Measurements from ENCODE around the gene NR0B1. TPM values are rescaled to one million over a fixed set of nuclear protein-coding genes. Genes with fewer than 3 reads are reported as not detected.

NR0B1 gene, protein sequence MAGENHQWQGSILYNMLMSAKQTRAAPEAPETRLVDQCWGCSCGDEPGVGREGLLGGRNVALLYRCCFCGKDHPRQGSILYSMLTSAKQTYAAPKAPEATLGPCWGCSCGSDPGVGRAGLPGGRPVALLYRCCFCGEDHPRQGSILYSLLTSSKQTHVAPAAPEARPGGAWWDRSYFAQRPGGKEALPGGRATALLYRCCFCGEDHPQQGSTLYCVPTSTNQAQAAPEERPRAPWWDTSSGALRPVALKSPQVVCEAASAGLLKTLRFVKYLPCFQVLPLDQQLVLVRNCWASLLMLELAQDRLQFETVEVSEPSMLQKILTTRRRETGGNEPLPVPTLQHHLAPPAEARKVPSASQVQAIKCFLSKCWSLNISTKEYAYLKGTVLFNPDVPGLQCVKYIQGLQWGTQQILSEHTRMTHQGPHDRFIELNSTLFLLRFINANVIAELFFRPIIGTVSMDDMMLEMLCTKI
- under 1 TPM in 4 of 5 donors, not detected in 1; 0.07 to 0.65 (median 0.40) TPM for polyA plus RNA-seq (ENCODE audit: insufficient read depth in 1 of 5, insufficient read length in 5 of 5, low replicate concordance in 1 of 5)
- long read RNA-seq, donor 1: 0 reads
- long read RNA-seq, donor 2: 0 reads
- long read RNA-seq, donor 3, partial matches to known transcripts: 0 of 1 reads
- long read RNA-seq, donor 3, other reads (novel, unspliced or antisense): 0 of 1 reads
- long read RNA-seq, donor 4: 0 reads
- long read RNA-seq, donor 5: 0 reads
- long read RNA-seq, donor 6: 0 reads
- long read RNA-seq, donor 7: 0 reads
- long read RNA-seq, donor 8: 0 reads

- DNase-seq: no peak
Observed at GRCh38 chrX:30309139-30309571, at the start of gene NR0B1. Gene NR0B1 (minus strand): TSS chrX:30309390. CDS start chrX:30309363, 27 bp downstream.

DNA sequence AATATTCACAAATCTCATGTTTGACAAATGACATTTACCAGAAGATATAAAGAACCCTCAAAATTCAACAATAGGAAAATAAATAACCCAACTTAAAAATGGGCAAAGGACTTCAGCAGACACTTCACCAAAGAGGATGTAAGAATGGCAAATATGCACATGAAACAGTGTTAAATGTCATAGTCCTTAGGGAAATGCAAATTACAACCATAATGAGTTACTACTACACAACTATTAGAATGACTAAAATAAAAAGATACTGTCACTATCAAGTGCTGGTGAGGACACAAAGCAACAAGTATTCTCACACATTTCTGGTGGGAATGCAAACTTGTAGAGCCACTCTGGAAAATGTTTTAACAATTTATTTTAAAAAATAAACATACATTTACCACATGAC, 40.8 kb upstream of the NR0B1 start:
- no peak for DNase-seq

- DNase-seq: no peak
Observed at GRCh38 chrX:30343206-30343605, 34.0 kb upstream of the NR0B1 start.

GRCh38 chrX:30340753-30341152, 31.6 kb upstream of the NR0B1 start:
- DNase-seq: no peak

- DNase-seq: no peak
Observed at GRCh38 chrX:30327762-30328161, 18.6 kb upstream of the NR0B1 start.

DNA sequence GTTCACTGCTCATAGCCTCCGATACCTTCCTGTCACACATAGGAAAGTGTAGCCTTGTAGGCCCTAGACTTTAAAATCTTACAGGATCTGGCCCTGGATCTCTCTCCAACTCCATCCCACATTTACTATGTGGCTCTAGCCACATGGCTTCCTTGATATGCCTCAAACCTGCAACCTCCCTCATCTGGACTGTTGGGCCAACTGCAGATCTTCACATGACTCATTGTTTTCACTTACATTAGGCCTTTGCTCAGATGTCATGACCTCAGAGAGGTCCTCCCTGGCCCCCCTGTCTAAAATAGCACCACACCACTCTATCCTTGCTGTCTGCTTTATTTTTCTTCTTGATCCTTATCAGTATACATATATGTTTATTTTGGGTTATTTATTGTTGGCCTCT, 8.1 kb upstream of the NR0B1 start:
- DNase-seq: no peak

DNA sequence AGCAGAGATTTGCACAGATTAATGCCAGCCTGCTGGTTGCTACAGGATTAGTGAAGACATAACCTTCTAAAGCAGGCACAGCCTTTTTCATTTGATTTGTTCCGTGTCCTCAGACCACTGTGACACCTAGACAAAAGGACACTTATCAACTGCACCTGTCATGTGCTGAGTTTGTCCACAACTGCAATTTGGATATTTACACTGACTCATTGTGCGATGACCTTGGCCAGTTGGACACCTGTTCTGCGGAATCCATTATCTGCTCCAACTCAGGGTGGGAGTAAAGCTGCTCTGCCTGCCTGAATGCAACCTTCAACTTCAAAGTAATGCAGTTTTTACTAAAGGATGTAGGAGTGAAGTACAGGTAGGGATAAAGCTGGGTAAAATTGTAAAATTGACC, 4.1 kb upstream of the NR0B1 start:
- no peak for DNase-seq

DNA sequence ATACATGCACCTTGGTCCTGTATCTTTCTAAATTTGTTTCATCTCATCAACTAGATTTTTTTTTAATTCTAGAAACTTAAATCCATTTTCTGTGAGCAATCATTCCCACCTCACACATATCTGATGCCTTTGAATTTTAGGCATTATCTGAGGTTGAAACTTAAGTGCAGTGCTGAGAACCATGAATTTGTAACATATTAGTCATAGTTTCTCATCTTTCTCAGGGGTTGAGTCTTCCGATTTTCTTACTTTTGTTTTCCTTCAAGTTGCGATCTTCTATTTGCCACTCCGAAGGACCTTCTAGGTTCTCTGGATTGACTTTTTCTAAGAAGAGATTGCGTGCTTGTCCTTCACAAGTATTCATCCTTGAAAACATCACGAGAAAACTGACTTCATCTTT, 3.7 kb upstream of the NR0B1 start:
- no peak for DNase-seq

- no peak for DNase-seq
Observed at GRCh38 chrX:30310429-30311206, 1.4 kb upstream of the NR0B1 start.

DNA sequence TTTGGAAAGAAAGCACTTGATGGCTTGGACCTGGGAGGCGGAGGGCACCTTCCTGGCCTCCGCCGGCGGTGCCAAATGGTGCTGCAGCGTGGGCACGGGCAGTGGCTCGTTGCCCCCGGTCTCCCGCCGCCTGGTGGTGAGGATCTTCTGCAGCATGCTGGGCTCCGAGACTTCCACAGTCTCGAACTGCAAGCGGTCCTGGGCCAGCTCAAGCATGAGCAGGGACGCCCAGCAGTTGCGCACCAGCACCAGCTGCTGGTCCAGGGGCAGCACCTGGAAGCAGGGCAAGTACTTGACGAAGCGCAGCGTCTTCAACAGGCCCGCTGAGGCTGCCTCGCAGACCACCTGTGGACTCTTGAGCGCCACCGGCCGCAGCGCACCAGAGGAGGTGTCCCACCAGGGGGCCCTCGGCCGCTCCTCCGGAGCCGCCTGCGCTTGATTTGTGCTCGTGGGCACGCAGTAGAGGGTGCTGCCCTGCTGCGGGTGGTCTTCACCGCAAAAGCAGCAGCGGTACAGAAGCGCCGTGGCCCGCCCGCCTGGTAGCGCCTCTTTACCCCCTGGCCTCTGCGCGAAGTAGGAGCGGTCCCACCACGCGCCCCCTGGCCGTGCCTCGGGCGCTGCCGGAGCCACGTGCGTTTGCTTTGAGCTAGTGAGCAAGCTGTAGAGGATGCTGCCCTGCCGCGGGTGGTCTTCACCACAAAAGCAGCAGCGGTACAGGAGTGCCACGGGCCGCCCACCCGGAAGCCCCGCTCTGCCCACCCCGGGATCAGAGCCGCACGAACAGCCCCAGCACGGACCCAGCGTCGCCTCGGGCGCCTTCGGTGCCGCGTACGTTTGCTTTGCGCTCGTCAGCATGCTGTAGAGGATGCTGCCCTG, 689 bp downstream of the NR0B1 start:
- no peak for DNase-seq

DNA sequence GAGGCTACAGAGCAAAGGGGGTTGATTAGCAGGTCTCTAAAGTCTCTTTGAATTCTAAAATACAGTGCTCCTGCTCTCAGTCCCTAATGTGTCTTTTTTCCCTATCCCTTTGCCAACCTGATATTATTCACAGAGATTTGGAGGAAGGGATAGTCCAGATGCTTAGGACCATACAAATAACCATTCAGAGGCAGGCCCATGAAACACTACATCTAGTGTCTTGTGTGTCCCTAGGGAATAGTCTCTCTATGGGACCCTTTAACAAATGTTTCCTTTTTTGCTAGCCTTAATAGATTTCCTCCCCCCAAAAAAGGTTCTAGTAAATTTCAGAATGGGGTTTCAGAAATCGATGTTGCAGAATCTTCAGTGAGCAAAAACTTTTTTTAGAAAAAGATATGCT, 1.7 kb downstream of the NR0B1 start:
- DNase-seq: no peak

GRCh38 chrX:30304866-30305265, 4.3 kb downstream of the NR0B1 start:
- DNase-seq: no peak

DNA sequence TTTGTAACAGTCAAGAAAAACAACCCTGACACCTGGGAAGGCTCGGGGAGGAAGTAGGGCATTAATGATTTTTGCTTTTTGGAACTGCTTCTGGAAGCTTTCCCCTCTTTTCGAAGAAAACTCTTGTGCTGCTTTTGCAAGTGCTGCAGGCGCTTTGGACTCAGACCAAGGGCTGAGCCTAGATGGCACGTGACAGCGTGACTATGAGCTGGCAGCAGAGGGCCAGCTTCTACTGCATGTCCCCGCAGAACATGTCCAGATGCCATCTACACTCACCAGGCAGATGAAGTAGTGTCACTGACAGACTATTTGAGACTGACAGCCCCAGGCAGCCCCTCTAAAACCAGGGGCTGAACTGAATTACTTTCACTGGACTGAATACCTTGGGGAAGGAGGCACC, 6.2 kb downstream of the NR0B1 start:
- DNase-seq: no peak

GRCh38 chrX:30301963-30302362, 7.2 kb downstream of the NR0B1 start:
- DNase-seq: no peak

GRCh38 chrX:30301208-30301607, 8.0 kb downstream of the NR0B1 start:
- DNase-seq: no peak

GRCh38 chrX:30296408-30297254, 12.6 kb downstream of the NR0B1 start:
- DNase-seq: no peak

- no peak for DNase-seq
Observed at GRCh38 chrX:30283456-30284200, 25.6 kb downstream of the NR0B1 start.

DNA sequence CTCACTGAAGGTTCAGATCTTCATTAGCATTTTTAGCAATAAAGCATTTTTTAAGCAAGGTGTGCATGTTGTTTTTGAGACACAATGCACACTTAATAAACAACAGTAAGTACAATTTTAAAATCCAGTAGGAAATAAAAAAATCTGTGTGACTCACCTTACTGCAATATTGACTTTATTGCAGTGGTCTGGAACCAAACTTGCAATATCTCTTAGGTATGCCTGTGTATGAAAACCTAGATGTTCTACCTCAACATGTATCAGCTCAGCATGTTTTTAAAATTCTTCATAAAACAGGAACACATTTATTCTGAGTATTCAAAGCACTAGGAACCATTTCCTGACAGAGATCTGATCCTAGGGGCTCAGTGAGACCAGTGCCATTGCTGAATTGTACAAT, 26.7 kb downstream of the NR0B1 start:
- no peak for DNase-seq

DNA sequence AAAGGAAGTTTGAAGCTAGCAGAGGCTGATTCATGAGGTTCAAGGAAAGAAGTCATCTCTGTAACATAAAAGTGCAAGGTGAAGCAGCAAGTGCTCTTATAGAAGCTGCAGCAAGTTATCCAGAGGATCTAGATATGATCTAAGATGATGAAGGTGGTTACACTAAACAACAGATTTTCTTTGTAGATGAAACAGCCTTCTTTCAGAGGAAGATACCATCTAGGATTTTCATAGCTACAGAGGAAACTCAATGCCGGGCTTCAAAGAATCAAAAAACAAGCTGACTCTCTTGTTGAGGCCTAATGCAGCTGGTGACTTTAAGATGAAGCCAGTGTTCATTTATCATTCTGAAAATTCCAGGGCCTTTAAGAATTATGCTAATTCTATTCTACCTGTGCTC, 28.8 kb downstream of the NR0B1 start:
- DNase-seq: no peak

DNA sequence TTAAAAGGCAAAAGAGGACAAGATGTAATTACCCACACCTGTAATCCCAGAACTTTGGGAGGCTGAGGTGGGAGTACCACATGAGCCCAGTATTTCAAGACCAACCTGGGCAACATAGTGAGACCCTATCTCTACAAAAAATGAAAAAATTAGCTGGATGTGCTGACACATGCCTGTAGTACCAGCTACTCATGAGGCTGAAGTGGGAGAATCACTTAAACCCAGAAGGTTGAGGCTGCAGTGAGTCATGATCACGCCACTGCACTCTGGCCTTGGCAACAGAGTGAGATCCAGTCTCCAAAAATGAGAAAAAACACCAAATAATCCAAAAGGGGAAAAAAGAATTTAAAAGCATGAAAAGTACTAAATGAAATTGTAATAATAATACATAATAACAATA, 30.8 kb downstream of the NR0B1 start:
- no peak for DNase-seq

All from right lung (tissue), 10 donors.